HG03442 (cell line): ENCODE data around the gene RAB3IL1.
"Not testable (repeated sequence)": the region's sequence is repeated elsewhere in the genome, so short reads cannot be mapped to it uniquely, and the experiment has no call there.

ENCODE experiments used
- ATAC-seq: cut with Tn5 transposase; IDR thresholded peaks from one replicate; pipeline ENCODE4 v1.9.1; 2021; ENCODE audit warnings: mild to moderate bottlenecking, moderate library complexity; ENCODE audit not compliant: unreplicated experiment

Gene RAB3IL1, protein sequence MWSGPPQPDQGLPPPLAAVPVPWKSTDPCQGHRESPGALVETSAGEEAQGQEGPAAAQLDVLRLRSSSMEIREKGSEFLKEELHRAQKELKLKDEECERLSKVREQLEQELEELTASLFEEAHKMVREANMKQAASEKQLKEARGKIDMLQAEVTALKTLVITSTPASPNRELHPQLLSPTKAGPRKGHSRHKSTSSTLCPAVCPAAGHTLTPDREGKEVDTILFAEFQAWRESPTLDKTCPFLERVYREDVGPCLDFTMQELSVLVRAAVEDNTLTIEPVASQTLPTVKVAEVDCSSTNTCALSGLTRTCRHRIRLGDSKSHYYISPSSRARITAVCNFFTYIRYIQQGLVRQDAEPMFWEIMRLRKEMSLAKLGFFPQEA

DNA sequence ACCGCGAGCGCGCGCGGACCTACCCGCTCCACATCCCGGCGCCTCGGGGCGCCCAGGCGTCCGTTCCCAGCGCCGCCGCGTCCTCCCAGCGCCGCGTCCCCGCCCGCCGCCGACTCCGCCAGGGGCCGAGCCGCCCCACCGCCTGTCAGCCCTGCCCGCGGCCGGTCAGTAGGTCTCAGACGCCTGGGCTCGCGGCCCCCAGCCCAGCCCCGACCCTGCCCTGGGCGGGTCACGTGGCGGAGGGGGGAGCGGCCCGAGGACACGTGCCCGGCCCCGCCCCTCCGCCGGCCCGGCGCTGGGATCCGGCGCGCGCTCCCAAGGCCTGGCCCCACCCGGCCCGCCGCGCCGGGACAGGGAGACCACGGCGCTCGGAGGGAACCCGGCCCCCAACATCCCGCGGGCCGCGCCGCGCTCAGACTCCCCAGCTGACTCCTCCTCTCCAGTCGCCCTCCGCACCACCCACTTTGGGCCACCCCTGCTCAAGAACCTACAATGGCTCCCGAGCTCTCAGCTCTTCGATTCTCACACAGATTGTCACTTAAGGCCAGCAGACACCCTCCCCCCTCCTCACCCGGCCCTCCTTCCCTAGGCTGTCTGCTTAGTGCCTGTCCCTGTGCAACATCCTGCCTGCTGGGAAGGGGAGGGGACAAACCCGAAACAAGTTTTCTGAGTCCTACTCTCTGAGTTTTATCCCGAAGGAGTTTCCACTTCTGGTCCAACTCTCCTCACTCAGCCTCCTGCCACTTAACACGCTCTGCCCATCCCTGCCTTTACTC, at the start of gene RAB3IL1:
Gene RAB3IL1 (minus strand): TSS at position 233 of the 776 bp plus-strand sequence. CDS start 199 bp downstream, at position 34.
- ATAC-seq = no peak

DNA sequence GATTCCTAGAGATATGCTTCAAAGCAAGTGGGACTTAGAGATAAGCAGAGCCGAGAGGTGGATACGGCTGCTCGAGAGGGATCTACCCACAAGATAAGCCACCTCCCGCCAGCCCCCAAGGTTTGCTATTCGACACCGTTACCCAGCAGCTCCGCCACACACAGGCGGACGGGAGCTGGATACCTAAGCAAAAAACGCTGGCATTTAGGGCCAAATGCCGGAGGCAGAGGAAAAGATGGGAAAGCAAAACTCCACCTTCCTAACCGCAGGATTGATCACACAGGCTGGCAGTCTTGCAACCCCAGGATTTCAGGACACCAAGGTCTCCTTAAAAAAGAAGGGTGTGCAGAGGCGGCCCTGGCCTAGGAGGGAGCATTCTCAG, 49.4 kb upstream of the RAB3IL1 start:
- ATAC-seq = no peak

DNA sequence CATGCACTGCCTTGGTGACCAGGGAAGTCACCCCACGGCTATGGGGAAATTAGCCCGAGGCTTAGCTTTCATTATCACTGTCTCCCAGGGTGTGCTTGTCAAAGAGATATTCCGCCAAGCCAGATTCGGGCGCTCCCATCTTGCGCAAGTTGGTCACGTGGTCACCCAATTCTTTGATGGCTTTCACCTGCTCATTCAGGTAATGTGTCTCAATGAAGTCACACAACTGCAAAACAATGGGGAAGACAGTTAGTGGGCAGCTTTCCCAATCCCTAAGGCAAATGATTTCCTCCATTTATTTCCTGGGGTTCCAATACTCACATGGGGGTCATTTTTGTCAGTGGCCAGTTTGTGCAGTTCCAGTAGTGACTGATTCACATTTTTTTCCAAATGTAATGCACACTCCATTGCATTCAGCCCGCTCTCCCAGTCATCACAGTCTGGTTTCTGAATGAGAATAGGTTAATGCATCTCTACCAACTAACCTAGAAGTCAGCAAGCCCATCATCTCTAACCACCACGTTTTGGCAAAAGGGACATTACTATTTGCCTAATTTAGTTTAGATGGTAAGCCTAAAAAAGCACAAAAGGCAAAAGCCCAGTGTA, 47.4 kb upstream of the RAB3IL1 start:
- not testable (repeated sequence) for ATAC-seq

DNA sequence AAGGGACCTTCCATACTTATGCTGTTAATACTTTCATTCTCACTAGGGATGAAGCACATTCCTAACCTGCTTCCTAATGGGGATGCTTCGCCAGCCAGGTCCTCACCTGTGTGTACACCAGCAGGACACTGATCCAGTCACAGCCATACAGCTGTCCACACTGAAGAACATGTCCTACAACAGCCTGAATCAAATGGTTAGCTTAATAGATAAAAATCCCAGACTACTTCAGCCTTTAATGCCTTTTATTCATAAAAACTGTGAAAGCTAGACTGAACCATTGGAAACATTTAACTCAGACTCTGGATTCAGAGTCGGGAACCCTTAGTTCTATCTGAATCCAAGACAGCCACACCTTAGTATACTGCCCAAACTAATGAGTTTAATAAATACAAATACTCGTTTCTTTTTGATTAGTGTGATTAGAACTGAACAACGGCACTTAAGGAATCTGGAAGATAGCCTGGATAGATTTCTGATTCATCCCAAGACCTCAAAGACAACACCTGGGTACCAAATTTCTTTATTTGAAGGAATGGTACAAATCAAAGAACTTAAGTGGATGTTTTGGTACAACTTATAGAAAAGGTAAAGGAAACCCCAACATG, 46.8 kb upstream of the RAB3IL1 start:
- no peak for ATAC-seq

DNA sequence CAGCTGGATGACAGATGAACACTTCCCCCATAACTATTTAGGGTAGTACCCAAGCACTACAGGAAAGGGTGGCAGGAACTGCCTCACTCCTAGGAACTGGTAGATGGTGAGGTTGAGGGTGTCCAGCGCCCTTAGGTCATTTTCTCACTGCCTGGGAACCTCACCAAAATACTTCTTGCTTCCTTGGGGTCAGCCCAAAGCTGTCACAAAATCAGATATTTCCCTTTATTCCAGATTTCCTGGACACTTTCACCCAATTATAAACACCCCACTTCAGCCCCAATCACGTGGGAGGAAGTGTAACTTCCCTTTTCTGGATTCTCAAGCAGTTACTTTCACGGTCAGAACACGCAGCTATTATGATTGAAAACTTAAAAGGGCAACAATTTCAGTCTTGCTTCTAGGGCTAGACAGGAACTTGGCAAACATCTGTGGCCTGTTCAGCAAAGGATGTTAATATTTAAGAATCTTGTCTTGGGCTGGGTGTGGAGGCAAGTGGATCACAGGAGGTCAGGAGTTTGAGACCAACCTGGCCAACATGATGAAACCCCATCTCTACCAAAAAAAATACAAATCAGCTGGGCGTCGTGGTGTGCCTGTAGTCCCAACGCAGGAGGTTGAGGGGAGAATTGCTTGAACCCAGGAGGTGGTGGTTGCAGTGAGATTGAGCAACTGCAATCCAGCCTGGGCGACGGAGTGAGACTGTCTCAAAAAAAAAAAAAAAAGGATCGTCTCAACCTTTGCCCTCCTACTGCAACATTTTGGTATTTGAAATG, 46.1 kb upstream of the RAB3IL1 start:
- no peak for ATAC-seq

DNA sequence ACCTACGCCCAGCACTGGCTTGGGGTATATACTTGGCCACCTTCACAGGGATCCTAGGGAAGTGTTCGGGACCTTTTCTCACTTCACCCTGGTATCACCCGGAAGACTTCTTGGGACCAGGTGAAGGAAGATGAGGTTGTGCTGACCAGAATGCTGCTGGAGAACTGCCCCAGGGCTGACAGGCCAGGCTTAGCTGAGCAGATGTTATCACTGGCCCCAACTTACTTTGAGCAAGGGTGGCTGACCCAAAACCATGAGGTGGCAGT, 45.6 kb upstream of the RAB3IL1 start:
- ATAC-seq = no peak

DNA sequence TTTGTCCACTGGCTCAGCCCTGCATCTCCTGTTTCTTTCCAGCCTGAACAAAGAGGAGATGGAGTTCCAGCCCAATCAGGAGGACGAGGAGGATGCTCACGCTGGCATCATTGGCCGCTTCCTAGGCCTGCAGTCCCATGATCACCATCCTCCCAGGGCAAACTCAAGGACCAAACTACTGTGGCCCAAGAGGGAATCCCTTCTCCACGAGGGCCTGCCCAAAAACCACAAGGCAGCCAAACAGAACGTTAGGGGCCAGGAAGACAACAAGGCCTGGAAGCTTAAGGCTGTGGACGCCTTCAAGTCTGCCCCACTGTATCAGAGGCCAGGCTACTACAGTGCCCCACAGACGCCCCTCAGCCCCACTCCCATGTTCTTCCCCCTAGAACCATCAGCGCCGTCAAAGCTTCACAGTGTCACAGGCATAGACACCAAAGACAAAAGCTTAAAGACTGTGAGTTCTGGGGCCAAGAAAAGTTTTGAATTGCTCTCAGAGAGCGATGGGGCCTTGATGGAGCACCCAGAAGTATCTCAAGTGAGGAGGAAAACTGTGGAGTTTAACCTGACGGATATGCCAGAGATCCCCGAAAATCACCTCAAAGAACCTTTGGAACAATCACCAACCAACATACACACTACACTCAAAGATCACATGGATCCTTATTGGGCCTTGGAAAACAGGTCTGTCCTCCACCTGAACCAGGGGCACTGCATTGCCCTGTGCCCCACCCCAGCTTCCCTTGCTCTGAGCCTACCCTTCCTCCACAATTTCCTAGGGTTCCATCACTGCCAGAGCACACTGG, 45.0 kb upstream of the RAB3IL1 start:
- ATAC-seq = no peak

DNA sequence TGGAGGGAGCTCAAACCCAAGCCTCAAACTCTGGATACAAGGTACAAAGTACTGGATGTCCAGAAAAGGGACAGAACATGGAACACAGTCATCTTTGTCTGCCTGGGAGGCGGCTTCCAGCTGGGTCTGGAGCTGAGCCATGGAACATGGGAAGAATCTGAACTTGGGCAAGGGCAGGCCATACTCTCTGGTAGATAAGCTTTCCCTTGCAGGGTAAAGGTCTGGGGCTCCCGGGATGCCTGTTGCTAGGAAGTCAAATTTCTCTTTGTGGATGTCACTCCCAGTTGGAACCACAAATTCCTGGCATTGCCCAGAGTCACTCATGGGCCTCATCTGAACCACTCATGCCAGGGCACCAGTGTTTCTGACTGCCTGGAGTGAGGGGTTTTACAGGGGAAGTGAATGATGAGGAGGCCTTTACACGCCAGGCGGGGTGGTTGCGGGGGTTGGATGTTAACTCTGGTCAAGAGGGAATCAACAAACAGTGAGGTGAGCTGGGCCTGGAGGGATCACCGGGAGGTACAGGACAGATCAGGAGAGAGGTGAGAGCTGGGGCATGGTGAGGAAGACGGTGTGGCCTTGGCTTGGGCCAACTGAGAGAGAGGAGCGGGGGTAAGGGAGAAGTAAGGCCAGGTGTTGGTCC, 44.3 kb upstream of the RAB3IL1 start:
- no peak for ATAC-seq

DNA sequence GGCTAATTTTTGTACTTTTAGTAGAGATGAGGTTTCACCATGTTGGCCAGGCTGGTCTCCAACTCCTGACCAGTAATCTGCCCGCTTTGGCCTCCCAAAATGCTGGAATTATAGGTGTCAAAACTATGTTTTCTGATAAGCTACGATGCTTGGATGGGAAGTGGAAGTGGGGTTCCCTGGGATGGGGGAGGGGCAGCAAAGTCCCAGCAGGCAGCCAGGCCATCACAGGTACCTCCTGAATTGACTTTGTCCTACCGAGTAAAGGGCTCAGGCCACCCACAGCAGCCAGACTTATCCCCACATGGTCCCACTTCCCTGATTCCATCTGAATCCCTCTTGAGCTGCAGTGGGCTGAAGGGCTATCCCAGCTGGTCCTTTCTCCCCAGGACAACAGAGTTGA, 43.2 kb upstream of the RAB3IL1 start:
- no peak for ATAC-seq

DNA sequence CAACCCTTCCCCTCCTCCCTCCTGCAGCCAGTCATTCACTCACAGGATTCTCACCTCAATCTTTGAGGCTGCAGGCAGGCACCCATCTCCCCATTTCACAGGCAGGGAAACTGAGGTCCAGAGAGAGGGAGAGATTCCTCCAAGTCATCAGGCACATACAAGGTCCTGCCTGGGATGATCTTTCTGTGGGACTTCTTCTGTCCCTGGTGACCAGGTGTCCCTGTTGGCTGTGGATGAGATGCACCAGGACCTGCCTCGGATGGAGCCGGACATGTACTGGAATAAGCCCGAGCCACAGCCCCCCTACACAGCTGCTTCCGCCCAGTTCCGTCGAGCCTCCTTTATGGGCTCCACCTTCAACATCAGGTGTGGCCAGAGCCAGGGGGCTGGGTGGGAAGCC, 42.3 kb upstream of the RAB3IL1 start:
- ATAC-seq = no peak

DNA sequence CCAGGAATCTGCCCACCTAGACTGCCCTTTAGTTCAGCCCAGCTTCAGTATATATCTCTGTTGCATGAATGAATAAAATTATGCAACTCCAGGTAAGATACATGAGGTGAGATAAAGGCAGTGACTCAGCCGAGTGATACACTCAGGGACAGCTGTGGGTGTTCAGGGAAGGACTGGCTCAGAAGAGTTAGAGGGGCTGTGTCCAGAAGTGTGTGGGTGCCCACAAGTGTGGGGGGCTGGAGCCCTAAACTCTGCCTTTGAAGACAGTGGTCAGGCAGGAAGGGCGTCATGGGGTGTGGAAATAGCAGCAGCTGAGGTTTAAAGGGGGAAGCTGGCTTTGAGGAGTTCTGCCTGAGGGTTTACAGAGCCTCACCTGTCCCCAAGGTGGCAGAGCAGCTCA, 41.7 kb upstream of the RAB3IL1 start:
- no peak for ATAC-seq

DNA sequence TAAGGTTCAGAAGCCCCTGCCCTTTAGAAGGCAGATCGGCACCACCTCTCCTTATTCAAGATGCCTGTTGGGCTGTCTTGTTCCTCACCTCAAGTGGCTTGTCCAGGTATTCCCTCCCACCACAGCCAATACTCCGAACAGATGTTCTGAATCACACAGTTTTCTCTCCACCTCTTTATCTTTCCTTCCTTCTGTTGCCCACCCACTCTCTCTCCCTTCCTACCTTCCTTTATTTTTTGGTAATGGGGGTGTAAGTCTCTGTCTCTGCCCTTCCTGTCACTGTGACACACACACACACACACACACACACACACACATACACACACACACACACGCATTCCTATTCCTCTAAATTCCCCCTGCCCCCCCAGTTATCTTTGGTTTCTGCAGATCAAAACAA, 41.2 kb upstream of the RAB3IL1 start:
- ATAC-seq = no peak

DNA sequence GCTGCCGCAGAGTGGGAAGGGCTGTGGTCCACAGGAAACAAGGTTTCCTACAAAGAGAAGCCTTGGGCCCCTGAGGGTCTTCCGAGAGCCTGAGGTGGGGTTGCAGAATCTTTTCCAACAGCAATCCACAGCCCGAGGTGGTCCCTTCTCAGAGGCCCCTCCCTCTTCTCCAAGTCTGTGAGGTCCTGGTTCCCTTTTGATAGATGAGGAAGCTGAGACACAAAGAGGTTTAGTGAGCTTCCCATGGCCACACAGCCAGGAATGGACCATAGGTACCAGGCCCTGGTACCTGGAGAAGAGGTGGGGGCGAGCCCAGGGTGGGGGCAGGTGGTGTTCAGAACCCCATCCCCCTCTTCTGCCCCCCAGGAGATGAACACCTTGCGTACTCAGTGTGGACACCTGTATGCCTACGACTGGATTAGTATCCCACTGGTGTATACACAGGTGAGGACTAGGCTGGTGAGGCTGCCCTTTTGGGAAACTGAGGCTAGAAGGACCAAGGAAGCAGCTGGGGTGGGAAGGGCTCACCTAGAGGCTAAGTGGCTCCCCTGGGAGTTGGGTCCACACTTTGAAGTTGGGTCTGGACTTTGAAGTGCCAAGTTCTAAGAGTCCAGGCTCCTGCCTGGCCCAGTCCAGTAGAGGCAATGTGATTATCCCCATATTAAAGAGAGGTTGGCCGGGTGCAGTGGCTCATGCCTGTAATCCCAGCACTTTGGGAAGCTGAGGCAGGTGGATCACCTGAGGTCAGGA, 39.8 kb upstream of the RAB3IL1 start:
- no peak for ATAC-seq

DNA sequence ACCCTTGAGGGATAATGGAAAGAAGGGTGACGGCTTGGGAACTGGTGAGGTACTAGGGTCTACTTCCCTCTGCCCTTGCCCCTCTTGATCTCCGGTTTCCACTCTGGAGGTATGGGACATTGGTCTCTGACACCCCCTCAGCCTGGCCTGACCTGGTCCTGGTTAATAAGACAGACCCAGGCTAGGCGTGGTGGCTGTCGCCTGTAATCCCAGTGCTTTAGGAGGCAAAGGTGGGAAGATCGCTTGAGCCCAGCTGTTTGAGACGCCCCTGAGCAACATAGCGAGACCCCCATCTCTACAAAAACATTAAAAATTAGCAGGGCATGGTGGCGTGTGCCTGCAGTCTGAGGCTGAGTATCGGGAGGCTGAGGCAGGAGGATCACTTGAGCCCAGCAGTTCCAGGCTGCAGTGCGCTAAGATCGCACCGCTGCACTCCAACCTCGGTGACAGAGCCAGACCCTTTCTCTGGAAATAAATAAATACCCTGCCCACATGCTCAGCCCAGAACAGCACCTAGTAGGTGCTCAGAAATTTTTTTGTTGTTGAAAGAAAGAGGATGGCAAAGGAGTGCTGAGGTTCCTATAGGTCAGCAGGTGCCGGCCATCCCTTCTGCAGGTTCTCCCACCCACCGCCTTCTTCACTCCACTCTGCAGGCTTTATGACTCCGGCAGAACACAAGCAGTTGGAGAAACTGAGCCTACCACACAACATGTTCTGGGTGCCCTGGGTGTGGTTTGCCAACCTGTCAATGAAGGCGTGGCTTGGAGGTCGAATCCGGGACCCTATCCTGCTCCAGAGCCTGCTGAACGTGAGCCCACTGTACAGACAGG, 39.0 kb upstream of the RAB3IL1 start:
- no peak for ATAC-seq

DNA sequence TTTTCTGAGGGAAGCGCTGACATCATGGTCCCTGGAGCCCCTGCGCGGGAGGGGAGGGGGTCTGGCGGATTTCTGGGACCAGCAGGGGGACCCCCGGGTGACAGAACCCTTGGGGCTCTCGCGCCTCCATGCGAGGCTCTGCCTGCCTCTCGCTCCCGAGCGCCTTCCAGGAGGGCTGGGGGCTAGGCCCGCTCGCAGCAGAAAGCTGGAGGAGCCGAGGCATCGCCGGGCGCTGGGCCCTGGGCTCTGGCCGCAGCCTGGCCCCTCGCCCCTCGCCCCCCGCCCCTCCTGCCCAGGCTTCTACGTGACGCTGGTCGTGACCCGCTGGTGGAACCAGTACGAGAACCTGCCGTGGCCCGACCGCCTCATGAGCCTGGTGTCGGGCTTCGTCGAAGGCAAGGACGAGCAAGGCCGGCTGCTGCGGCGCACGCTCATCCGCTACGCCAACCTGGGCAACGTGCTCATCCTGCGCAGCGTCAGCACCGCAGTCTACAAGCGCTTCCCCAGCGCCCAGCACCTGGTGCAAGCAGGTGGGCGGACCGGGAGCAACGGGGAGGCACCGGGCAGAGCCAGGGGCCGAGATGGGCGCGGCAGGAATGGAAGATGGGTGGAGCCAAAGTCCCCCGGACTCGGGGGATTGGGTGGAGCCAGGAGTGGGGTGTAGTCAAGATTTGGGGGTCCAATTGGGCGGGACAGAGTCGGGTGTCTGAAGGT, 38.2 kb upstream of the RAB3IL1 start:
- ATAC-seq = no peak

DNA sequence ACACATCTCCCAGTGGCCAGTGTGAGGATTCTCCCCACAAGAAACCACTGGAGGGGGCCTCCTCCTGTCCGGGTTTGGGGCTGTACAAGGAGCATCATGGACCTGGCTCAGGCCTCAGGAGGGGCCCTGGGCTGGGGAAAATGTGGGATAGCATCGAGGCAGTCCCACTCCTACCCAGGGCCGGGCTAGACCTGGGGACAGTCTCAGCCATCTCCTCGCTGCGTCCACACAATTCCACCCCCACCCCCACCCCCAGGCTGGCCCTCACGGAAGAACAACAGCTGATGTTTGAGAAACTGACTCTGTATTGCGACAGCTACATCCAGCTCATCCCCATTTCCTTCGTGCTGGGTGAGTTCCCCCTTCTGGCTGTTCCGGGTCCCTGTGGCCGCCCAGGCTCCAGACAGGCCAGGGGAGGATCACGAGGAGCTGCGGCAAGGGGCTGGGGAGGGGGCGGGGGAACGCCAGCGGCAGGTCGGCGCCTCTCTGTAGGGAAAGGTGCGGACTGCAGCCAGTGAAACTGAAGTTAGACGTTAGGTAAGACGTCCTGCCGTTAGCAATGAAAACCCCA, 37.6 kb upstream of the RAB3IL1 start:
- no peak for ATAC-seq
